Measurements from ENCODE around the gene MMUT. TPM values are rescaled to one million over a fixed set of nuclear protein-coding genes. Genes with fewer than 3 reads are reported as not detected.
A peak's percentile ranks its signal among the peaks of the same experiment; 100 is the strongest.
"Not testable (repeated sequence)": the region's sequence is repeated elsewhere in the genome, so short reads cannot be mapped to it uniquely, and the experiment has no call there.

MMUT gene
- total RNA-seq, 1 donor from 2014 or later: 29.6 TPM

GRCh38 chr6:49416195-49416594 is 46.9 kb downstream of the MMUT start:
- DNase-seq: no peak

- no peak for DNase-seq
Measured at GRCh38 chr6:49415358-49415757, 47.7 kb downstream of the MMUT start.

- DNase-seq: no peak
Measured at GRCh38 chr6:49410564-49410963, 52.5 kb downstream of the MMUT start.

GRCh38 chr6:49409951-49410542 is 53.0 kb downstream of the MMUT start:
- DNase-seq: peak; percentile 31

GRCh38 chr6:49406250-49406970 is 56.6 kb downstream of the MMUT start:
- no peak for DNase-seq

- DNase-seq: no peak
Measured at GRCh38 chr6:49401063-49401462, 62.0 kb downstream of the MMUT start.

- not testable (repeated sequence) for DNase-seq
Measured at GRCh38 chr6:49386667-49387508, 76.2 kb downstream of the MMUT start.

- DNase-seq: no peak
Measured at GRCh38 chr6:49384904-49385303, 78.1 kb downstream of the MMUT start.

Other genes with a start within 250 kb of the MMUT start
- 5.6 TPM for gene CENPQ, start 117 bp upstream of the MMUT start, total RNA-seq
- not detected for gene GLYATL3, start 36.7 kb upstream of the MMUT start, total RNA-seq
- gene C6orf141, start 87.4 kb upstream of the MMUT start, total RNA-seq: 1.2 TPM
- gene RHAG, start 173.6 kb upstream of the MMUT start, total RNA-seq: not detected